Pericardium fibroblast (primary cell): ENCODE results near the gene EIF4ENIF1. TPM values are rescaled to one million over a fixed set of nuclear protein-coding genes. Genes with fewer than 3 reads are reported as not detected.

ENCODE experiments used
- total RNA-seq: library from RNA; depleted of rRNA; stranded (reverse); fragments of >200 nt; gene quantifications from 2 replicates; pipeline ENCODE4 v1.2.3, GENCODE V29; 2015

Gene EIF4ENIF1, protein sequence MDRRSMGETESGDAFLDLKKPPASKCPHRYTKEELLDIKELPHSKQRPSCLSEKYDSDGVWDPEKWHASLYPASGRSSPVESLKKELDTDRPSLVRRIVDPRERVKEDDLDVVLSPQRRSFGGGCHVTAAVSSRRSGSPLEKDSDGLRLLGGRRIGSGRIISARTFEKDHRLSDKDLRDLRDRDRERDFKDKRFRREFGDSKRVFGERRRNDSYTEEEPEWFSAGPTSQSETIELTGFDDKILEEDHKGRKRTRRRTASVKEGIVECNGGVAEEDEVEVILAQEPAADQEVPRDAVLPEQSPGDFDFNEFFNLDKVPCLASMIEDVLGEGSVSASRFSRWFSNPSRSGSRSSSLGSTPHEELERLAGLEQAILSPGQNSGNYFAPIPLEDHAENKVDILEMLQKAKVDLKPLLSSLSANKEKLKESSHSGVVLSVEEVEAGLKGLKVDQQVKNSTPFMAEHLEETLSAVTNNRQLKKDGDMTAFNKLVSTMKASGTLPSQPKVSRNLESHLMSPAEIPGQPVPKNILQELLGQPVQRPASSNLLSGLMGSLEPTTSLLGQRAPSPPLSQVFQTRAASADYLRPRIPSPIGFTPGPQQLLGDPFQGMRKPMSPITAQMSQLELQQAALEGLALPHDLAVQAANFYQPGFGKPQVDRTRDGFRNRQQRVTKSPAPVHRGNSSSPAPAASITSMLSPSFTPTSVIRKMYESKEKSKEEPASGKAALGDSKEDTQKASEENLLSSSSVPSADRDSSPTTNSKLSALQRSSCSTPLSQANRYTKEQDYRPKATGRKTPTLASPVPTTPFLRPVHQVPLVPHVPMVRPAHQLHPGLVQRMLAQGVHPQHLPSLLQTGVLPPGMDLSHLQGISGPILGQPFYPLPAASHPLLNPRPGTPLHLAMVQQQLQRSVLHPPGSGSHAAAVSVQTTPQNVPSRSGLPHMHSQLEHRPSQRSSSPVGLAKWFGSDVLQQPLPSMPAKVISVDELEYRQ
- 7.9 and 15.9 TPM in 2 replicates for total RNA-seq

DNA sequence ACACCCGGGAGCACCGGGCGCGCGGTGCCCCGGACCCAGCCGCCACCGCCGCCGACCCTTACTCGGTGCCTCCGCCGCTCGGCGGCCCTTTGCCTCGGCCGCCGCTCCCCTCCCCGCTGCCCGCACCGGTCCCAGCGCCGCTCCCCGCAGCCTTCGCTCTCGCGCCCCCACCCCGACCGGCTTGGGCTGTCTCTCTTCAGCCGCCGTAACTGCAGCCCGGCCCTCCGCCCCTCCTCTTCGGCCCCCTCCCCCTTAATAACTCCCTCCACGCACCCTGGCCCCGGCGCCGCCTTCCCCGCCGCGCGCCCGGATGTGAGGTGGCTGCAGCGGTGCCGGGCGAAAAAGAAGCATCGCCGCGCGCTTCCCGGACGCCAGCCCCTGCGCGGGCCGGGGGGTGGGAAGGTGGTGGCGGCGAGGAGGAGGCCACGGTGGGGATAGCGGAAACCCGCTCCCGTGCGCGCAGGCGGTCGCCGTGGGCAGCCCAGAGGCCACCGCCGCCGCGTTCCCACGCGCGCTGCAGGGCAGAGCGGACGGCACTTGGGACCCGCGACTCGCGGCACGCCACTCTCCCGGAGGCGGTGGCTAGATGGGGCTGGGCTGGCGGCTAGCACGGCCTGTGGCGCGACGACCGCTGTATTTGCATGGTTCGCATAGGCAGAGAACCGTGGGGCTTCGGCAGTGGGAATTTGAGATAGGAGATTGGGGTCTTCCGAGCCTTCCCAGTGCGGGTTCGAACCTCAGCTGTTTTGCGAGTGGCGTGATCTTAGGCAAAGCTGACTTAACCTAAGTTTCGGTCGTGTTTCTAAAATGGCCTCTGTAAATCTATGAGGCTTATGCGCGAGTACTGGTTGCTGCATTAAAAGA, at the start of gene EIF4ENIF1:
Gene EIF4ENIF1, minus strand, starts transcription at position 211 of the 864 bp plus-strand sequence. CDS start 1,124 bp downstream, outside the sequence.

DNA sequence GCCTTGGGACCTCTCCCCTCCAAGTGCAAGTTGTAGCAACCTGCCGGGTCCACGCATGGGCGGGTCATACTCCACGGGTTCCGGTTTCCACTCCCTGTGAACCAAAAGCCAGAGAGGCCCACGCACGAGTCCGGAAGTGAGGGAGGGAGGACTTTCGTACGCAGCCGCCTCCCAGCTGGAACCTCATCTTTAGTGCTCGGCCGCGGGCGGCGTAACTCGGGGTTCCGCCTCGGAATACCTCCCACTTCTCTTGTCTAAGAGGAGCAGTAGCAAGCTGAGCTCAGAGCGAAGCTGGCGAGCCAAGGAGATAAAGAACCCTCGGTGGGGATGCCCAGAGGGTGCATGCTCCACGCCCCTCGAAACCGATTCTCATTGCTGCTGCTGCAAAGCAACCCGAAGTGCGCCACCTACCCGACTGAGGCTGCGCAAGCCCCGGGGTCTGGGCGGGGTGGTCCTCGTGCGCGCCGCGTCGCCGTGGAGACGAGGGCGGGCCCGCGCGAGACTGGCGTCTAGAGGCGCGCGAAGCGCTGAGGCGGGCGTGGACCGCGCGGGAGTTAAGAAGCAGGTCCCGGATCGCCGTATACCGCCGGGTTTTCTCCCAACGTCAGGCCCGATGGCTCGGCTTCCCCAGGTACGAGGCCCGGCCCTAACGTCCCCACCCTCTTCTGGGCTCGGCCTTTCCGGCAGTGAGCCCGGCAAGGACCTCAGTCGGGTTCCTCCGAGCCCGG, 6.5 kb upstream of the EIF4ENIF1 start, which contains the start of gene SFI1:
Gene SFI1, plus strand, starts transcription at position 530 of the 728 bp plus-strand sequence. CDS start 11,749 bp downstream, outside the sequence.

DNA sequence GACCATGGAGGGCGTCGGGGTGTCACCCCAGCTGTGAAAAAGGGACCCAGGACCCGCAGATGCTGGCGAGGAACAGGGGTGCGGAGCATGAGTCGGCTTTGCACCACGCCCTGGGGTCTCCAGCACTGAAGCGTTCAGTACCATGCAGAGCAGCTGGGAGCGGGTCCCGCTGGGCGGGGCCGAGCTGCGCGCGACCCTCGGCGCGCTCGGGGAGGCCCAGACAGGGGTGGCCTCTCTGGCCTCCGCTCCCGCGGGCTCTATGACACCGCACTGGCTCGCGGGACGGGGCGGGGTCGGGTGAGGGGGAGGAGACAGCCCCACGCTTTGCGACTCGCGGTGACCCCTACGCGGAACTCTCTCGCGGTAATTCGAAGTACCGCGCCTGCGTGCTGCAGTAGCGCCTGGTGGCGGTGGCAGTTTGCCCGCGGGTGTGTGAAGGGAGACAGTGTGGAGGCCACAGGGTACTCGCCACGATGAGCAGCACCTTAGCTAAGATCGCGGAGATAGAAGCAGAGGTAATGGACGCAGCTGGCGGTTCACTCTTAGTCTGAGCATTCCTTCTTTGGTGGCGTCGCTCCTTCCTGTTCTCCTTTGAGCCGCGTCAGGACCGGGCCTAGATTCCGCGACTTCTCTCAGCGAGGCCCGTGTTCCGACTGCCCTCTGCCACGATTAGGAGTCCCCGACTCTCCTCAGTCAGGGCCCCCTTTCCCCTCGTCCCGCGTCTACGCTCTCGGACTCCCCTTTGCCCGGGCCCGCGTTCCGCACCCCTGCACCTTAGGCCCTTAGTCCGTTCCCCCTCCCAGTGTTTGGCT, 90.2 kb downstream of the EIF4ENIF1 start, which contains the start of gene DRG1:
Gene DRG1, plus strand, starts transcription at position 394 of the 812 bp plus-strand sequence. Its CDS starts 80 bp downstream, at position 474.

Other genes starting within 250 kb of the EIF4ENIF1 start
- 16.9 and 17.3 TPM in 2 replicates for gene PIK3IP1, start 197.4 kb downstream of the EIF4ENIF1 start, total RNA-seq
- 14.4 and 17.3 TPM in 2 replicates for gene PATZ1, start 143.5 kb downstream of the EIF4ENIF1 start, total RNA-seq
- 56.2 and 67.3 TPM in 2 replicates for gene DRG1, start 90.2 kb downstream of the EIF4ENIF1 start, total RNA-seq
- gene SFI1, start 6.7 kb upstream of the EIF4ENIF1 start, total RNA-seq: 5.3 and 8.6 TPM in 2 replicates
- gene PISD, start 172.4 kb upstream of the EIF4ENIF1 start, total RNA-seq: 50.2 and 66.9 TPM in 2 replicates